ENCODE measurements around the gene MLLT6.

DNA sequence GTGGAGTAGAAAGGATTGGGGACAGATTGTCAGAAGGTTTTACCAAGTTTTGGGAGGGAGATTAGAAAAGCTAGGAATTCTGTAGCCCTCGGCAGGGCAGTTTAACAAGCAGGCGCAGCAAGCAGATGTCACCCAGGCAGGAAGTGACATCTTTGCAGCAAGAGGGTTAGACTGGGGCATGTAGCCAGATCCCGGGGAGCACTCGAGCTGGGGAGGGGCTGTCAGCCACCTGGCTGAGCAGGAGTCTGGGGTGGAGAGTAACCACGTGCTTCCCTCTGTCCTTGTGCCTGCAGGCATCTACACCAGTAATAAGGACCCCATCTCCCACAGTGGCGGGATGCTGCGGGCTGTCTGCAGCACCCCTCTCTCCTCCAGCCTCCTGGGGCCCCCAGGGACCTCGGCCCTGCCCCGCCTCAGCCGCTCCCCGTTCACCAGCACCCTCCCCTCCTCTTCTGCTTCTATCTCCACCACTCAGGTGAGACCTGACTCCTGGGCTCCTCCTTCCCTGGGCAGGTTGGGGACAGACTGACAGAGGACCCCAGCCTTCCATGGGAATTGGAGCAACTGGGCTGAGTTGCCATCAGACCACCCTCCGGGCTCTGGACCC, 12.2 kb downstream of the MLLT6 start:
- TF ChIP-seq NFRKB (IDR thresholded peaks at IDR 0.05) (no peak), LEF1 (IDR thresholded peaks at IDR 0.05; ENCODE audit: borderline replicate concordance) (no peak), HDGF (IDR thresholded peaks at IDR 0.05; ENCODE audit: borderline replicate concordance) (no peak), TARDBP (IDR thresholded peaks at IDR 0.05) (no peak), L3MBTL2 (conservative IDR thresholded peaks at IDR 0.05) (no peak), BHLHE40 (IDR thresholded peaks at IDR 0.05; ENCODE audit: borderline replicate concordance) (no peak)
- TF ChIP-seq, protein P1, sequence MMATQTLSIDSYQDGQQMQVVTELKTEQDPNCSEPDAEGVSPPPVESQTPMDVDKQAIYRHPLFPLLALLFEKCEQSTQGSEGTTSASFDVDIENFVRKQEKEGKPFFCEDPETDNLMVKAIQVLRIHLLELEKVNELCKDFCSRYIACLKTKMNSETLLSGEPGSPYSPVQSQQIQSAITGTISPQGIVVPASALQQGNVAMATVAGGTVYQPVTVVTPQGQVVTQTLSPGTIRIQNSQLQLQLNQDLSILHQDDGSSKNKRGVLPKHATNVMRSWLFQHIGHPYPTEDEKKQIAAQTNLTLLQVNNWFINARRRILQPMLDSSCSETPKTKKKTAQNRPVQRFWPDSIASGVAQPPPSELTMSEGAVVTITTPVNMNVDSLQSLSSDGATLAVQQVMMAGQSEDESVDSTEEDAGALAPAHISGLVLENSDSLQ (IDR thresholded peaks at IDR 0.05): no peak

Measured in HEK293T (cell line).